ENCODE measurements around the gene SERPINB3.

- TF ChIP-seq CTCF (IDR thresholded peaks at IDR 0.05) (no peak), POLR2A (IDR thresholded peaks at IDR 0.05) (no peak), POLR2AphosphoS5 (IDR thresholded peaks at IDR 0.05; ENCODE audit: insufficient read depth in 1 of 2, low read depth in 1 of 2) (no peak)
Observed at GRCh38 chr18:63606526-63606925, 55.2 kb downstream of the SERPINB3 start.

All from vagina (tissue), 2 donors.